HepG2 (cell line): ENCODE measurements around the gene COG4. TPM values are rescaled to one million over a fixed set of nuclear protein-coding genes. Genes with fewer than 3 reads are reported as not detected.

ENCODE experiments used
- DR1 ChIP-seq: sonication (generic); formaldehyde crosslinking; IDR thresholded peaks from 2 replicates; pipeline ENCODE4 v1.8.0; 2021; ENCODE audit warnings: mild to moderate bottlenecking, missing genetic modification reagents, inconsistent platforms
- ETV6 ChIP-seq: sonication (generic); formaldehyde crosslinking; conservative IDR thresholded peaks from 2 replicates; pipeline ENCODE4 v1.4.0; 2020; ENCODE audit warnings: missing genetic modification reagents
- MYC ChIP-seq: sonication (generic); formaldehyde crosslinking; IDR thresholded peaks from 2 replicates; pipeline ENCODE4 v1.9.0; 2021; ENCODE audit warnings: missing genetic modification reagents, borderline replicate concordance
- ONECUT2 ChIP-seq: sonication (generic); formaldehyde crosslinking; IDR thresholded peaks from 2 replicates; pipeline ENCODE4 v1.4.0; 2020; ENCODE audit warnings: missing genetic modification reagents
- POGZ ChIP-seq: sonication (generic); formaldehyde crosslinking; IDR thresholded peaks from 2 replicates; pipeline ENCODE4 v1.4.0; 2020; ENCODE audit warnings: mild to moderate bottlenecking, missing genetic modification reagents
- RAD21 ChIP-seq: fragments of 450-650 bp; formaldehyde crosslinking; IDR thresholded peaks from 2 replicates; pipeline ENCODE4 v1.5.0; 2020; ENCODE audit warnings: mild to moderate bottlenecking
- RBAK ChIP-seq: sonication (generic); formaldehyde crosslinking; IDR thresholded peaks from 2 replicates; pipeline ENCODE4 v1.5.1; 2020; ENCODE audit warnings: mild to moderate bottlenecking, missing genetic modification reagents
- SRSF1 ChIP-seq: fragments of 200-400 bp; formaldehyde crosslinking; optimal IDR thresholded peaks from 2 replicates; pipeline ENCODE3; 2017; ENCODE audit warnings: mild to moderate bottlenecking, low read depth, low read length, moderate library complexity
- TP53 ChIP-seq: sonication (generic); formaldehyde crosslinking; conservative IDR thresholded peaks from 2 replicates; pipeline ENCODE4 v1.4.0; 2020; ENCODE audit warnings: missing genetic modification reagents
- YEATS4 ChIP-seq: sonication (generic); formaldehyde crosslinking; IDR thresholded peaks from 2 replicates; pipeline ENCODE4 v1.4.0; 2020; ENCODE audit warnings: missing genetic modification reagents, borderline replicate concordance
- ZNF124 ChIP-seq: sonication (generic); formaldehyde crosslinking; IDR thresholded peaks from 2 replicates; pipeline ENCODE4 v1.4.0; 2020; ENCODE audit warnings: missing genetic modification reagents
- ZNF160 ChIP-seq: sonication (generic); formaldehyde crosslinking; IDR thresholded peaks from 2 replicates; pipeline ENCODE4 v1.8.0; 2022; ENCODE audit warnings: mild to moderate bottlenecking, inconsistent platforms, missing genetic modification reagents
- ZNF703 ChIP-seq: sonication (generic); formaldehyde crosslinking; IDR thresholded peaks from 2 replicates; pipeline ENCODE4 v1.5.1; 2020; ENCODE audit warnings: missing genetic modification reagents, mild to moderate bottlenecking, moderate library complexity, borderline replicate concordance
- ZNF792 ChIP-seq: IDR thresholded peaks from 2 replicates; pipeline ENCODE4 v1.6.1; 2016
- polyA plus RNA-seq, 8 experiments: library from polyadenylated mRNA; depleted of rRNA in 3 of 8; stranded (reverse) in 7 of 8; unstranded in 1 of 8; fragments of >200 nt; fragmentation: Illumina TruSeq in 4 of 8; extraction: Trizol in 4 of 8; gene quantifications; 2 replicates each; pipeline versions ENCODE4 v1.2.1 to v1.2.3, GENCODE V29; 2011 to 2016; ENCODE audit warnings: low read depth in 4 of 8, missing spikeins in 1 of 8, mixed read lengths in 1 of 8; ENCODE audit not compliant: insufficient read depth in 1 of 8
- total RNA-seq, 5 experiments: library from RNA; depleted of rRNA; stranded (reverse); fragments of >200 nt; fragmentation: Illumina TruSeq; extraction: Trizol; gene quantifications; 2 replicates each; pipeline ENCODE4 v1.2.3, GENCODE V29; 2016; ENCODE audit warnings: low read depth in 1 of 5
- TF ChIP-seq, protein P1 (sequence below): sonication (generic); formaldehyde crosslinking; IDR thresholded peaks from 2 replicates; pipeline ENCODE4 v1.4.0; 2020; ENCODE audit warnings: missing genetic modification reagents, mild to moderate bottlenecking, borderline replicate concordance
- TF ChIP-seq, protein P2 (sequence below): fragments of 450-650 bp; IDR thresholded peaks from 2 replicates; pipeline ENCODE4 v1.6.1; 2017; ENCODE audit warnings: mild to moderate bottlenecking
- TF ChIP-seq, protein P3 (sequence below): sonication (generic); formaldehyde crosslinking; IDR thresholded peaks from 2 replicates; pipeline ENCODE4 v1.5.1; 2020; ENCODE audit warnings: missing genetic modification reagents, mild to moderate bottlenecking, borderline replicate concordance
- TF ChIP-seq, protein P4 (sequence below): sonication (generic); formaldehyde crosslinking; conservative IDR thresholded peaks from 2 replicates; pipeline ENCODE4 v1.4.0; 2020; ENCODE audit warnings: missing genetic modification reagents
- TF ChIP-seq, protein P5 (sequence below): sonication (generic); formaldehyde crosslinking; IDR thresholded peaks from 2 replicates; pipeline ENCODE4 v1.8.0; 2022; ENCODE audit warnings: mild to moderate bottlenecking, missing genetic modification reagents, borderline replicate concordance

The COG4 gene
- total and polyA plus RNA-seq, 2 of the 13 experiments (the other 11 are each of a cell fraction or from before 2014, with no cell fraction given), result 51.1 to 73.8 TPM

DNA sequence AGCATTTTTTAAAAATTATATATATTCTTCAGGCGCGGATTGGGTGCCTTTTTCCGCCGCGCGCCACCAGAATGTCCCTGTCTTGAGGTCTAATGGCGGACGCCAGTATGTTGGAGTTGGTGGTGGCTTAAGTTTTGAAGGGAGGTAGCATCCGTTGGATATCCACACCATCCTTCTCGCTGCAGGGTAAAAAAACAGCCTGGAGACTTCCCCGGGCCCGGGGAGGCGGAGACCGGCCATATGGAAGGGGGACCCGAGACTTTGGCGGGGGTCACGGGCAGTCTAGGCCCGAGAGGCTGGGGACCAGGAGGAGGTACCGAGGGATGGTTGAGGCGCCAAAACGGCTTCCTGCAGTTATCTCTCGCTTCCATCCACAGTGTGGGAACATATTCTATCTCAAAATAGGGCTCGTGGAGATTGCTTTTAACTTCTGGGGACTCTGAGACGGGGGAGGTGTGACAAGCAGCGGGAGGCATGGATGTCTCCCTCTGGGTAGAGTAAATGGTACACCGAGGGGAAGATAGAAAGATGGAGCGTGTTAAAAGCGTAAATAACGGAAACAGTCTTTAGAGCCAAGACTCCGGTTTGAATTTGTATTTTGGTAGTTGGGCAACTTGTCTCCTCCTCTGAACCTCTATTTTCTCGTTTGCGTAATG, 517 bp upstream of the COG4 start, which contains the start of gene SF3B3 (continued):
- TF ChIP-seq, protein P1, sequence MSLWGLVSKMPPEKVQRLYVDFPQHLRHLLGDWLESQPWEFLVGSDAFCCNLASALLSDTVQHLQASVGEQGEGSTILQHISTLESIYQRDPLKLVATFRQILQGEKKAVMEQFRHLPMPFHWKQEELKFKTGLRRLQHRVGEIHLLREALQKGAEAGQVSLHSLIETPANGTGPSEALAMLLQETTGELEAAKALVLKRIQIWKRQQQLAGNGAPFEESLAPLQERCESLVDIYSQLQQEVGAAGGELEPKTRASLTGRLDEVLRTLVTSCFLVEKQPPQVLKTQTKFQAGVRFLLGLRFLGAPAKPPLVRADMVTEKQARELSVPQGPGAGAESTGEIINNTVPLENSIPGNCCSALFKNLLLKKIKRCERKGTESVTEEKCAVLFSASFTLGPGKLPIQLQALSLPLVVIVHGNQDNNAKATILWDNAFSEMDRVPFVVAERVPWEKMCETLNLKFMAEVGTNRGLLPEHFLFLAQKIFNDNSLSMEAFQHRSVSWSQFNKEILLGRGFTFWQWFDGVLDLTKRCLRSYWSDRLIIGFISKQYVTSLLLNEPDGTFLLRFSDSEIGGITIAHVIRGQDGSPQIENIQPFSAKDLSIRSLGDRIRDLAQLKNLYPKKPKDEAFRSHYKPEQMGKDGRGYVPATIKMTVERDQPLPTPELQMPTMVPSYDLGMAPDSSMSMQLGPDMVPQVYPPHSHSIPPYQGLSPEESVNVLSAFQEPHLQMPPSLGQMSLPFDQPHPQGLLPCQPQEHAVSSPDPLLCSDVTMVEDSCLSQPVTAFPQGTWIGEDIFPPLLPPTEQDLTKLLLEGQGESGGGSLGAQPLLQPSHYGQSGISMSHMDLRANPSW (CRISPR knock-in tag), result no peak
- TF ChIP-seq MYC (CRISPR knock-in tag) (peak; percentile 97), ONECUT2 (CRISPR knock-in tag) (no peak), ZNF160 (peak; percentile 26; the same call in 1 of the 2 replicates), RAD21 (CRISPR knock-in tag) (0 out of 2 replicates have a peak, but pooled peaks have one; percentile 23), RBAK (CRISPR knock-in tag) (no peak), ZNF703 (CRISPR knock-in tag) (peak; percentile 34; the same call in 1 of the 2 replicates), ETV6 (CRISPR knock-in tag) (0 out of 2 replicates have a peak, but pooled peaks have one; percentile 76), POGZ (no peak), ZNF124 (CRISPR knock-in tag) (peak; percentile 20), YEATS4 (peak; percentile 98), ZNF792 (CRISPR knock-in tag) (peak; percentile 77), DR1 (CRISPR knock-in tag) (peak; percentile 93), SRSF1 (peak; percentile 89), TP53 (CRISPR knock-in tag) (no peak; the same call in none of the 2 replicates)
- TF ChIP-seq, protein P2, sequence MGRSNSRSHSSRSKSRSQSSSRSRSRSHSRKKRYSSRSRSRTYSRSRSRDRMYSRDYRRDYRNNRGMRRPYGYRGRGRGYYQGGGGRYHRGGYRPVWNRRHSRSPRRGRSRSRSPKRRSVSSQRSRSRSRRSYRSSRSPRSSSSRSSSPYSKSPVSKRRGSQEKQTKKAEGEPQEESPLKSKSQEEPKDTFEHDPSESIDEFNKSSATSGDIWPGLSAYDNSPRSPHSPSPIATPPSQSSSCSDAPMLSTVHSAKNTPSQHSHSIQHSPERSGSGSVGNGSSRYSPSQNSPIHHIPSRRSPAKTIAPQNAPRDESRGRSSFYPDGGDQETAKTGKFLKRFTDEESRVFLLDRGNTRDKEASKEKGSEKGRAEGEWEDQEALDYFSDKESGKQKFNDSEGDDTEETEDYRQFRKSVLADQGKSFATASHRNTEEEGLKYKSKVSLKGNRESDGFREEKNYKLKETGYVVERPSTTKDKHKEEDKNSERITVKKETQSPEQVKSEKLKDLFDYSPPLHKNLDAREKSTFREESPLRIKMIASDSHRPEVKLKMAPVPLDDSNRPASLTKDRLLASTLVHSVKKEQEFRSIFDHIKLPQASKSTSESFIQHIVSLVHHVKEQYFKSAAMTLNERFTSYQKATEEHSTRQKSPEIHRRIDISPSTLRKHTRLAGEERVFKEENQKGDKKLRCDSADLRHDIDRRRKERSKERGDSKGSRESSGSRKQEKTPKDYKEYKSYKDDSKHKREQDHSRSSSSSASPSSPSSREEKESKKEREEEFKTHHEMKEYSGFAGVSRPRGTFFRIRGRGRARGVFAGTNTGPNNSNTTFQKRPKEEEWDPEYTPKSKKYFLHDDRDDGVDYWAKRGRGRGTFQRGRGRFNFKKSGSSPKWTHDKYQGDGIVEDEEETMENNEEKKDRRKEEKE, result no peak
- TF ChIP-seq, protein P3, sequence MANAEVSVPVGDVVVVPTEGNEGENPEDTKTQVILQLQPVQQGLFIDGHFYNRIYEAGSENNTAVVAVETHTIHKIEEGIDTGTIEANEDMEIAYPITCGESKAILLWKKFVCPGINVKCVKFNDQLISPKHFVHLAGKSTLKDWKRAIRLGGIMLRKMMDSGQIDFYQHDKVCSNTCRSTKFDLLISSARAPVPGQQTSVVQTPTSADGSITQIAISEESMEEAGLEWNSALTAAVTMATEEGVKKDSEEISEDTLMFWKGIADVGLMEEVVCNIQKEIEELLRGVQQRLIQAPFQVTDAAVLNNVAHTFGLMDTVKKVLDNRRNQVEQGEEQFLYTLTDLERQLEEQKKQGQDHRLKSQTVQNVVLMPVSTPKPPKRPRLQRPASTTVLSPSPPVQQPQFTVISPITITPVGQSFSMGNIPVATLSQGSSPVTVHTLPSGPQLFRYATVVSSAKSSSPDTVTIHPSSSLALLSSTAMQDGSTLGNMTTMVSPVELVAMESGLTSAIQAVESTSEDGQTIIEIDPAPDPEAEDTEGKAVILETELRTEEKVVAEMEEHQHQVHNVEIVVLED (CRISPR knock-in tag), result no peak
- TF ChIP-seq, protein P4, sequence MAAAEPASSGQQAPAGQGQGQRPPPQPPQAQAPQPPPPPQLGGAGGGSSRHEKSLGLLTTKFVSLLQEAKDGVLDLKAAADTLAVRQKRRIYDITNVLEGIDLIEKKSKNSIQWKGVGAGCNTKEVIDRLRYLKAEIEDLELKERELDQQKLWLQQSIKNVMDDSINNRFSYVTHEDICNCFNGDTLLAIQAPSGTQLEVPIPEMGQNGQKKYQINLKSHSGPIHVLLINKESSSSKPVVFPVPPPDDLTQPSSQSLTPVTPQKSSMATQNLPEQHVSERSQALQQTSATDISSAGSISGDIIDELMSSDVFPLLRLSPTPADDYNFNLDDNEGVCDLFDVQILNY (CRISPR knock-in tag), result peak; percentile 51; the same call in 1 of the 2 replicates
- TF ChIP-seq, protein P5, sequence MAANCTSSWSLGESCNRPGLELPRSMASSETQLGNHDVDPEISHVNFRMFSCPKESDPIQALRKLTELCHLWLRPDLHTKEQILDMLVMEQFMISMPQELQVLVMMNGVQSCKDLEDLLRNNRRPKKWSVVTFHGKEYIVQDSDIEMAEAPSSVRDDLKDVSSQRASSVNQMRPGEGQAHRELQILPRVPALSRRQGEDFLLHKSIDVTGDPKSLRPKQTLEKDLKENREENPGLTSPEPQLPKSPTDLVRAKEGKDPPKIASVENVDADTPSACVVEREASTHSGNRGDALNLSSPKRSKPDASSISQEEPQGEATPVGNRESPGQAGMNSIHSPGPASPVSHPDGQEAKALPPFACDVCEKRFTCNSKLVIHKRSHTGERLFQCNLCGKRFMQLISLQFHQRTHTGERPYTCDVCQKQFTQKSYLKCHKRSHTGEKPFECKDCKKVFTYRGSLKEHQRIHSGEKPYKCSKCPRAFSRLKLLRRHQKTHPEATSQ (CRISPR knock-in tag), result 0 out of 2 replicates have a peak, but pooled peaks have one; percentile 52
